Hepatocyte (in vitro differentiated cells): ENCODE measurements around the gene HNRNPH2.

Experiments
- EZH2 ChIP-seq: fragments of 200-600 bp; sonication (generic); IDR thresholded peaks from 2 replicates; pipeline ENCODE4 v1.6.1; 2016; ENCODE audit warnings: antibody characterized with exemption, mild to moderate bottlenecking, borderline replicate concordance
- TF ChIP-seq, protein P1 (sequence below): fragments of 200-600 bp; sonication (generic); IDR thresholded peaks from 2 replicates; pipeline ENCODE4 v1.5.1; 2016; ENCODE audit warnings: antibody characterized with exemption, mild to moderate bottlenecking; ENCODE audit not compliant: poor library complexity

DNA sequence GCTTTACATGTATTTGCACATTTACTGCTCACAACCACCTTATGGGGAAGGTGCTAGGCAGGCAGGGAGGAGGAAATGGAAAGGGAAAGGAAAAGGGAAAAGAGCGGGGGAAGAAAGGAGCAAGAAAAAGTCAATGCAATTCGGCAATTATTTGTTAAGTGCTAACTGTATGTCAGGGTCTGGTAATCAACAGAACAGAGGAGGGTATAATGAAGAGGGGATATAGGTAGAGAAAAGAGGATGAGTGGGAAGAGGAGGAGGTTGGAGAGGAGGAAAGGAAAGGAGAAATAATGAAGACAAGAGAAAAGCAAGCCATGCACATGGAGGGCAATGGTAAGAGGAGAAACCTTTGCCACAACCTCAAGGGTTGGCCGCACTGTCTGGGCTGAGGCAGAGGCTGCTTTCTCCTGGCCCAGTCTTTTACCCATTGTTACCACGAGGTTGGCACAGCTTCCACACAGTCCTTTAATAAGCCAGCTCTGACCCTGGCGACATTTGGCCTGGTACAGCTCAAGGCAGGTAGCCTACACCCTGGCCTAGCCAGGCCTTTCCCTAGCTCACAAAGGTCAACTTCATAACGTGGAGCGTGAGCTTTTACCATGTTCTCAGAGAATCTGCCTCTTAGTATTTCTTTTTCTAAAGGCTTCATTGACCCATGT, 22.9 kb upstream of the HNRNPH2 start:
- TF ChIP-seq, protein P1, sequence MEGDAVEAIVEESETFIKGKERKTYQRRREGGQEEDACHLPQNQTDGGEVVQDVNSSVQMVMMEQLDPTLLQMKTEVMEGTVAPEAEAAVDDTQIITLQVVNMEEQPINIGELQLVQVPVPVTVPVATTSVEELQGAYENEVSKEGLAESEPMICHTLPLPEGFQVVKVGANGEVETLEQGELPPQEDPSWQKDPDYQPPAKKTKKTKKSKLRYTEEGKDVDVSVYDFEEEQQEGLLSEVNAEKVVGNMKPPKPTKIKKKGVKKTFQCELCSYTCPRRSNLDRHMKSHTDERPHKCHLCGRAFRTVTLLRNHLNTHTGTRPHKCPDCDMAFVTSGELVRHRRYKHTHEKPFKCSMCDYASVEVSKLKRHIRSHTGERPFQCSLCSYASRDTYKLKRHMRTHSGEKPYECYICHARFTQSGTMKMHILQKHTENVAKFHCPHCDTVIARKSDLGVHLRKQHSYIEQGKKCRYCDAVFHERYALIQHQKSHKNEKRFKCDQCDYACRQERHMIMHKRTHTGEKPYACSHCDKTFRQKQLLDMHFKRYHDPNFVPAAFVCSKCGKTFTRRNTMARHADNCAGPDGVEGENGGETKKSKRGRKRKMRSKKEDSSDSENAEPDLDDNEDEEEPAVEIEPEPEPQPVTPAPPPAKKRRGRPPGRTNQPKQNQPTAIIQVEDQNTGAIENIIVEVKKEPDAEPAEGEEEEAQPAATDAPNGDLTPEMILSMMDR = no peak
- no peak for TF ChIP-seq EZH2
